Renal cortex interstitium (tissue), 11 donors: Measurements from ENCODE around the gene CHST15. TPM values are rescaled to one million over a fixed set of nuclear protein-coding genes. Genes with fewer than 3 reads are reported as not detected.

Source experiments
- DNase-seq, 11 donors: peaks; one replicate each; pipeline ENCODE4 v3.0.0-alpha.2; 2013; ENCODE audit warnings: low read depth in 9 of 11, low spot score in 4 of 11; ENCODE audit errors: extremely low read depth in 1 of 11
- polyA plus RNA-seq, 3 donors: library from polyadenylated mRNA; unstranded; fragments of 120-200 nt; gene quantifications; one replicate each; pipeline ENCODE4 v1.2.1, GENCODE V29; 2013; ENCODE audit not compliant: insufficient read length in 3 of 3

Gene CHST15
- polyA plus RNA-seq, 3 donors = 17.9 to 21.6 (median 20.7) TPM

GRCh38 chr10:124087672-124088634 lies 5.4 kb downstream of the CHST15 start:
- DNase-seq = no peak

GRCh38 chr10:124086787-124087671 lies 6.4 kb downstream of the CHST15 start:
- no peak for DNase-seq

GRCh38 chr10:124086097-124086710 lies 7.2 kb downstream of the CHST15 start:
- no peak for DNase-seq

DNA sequence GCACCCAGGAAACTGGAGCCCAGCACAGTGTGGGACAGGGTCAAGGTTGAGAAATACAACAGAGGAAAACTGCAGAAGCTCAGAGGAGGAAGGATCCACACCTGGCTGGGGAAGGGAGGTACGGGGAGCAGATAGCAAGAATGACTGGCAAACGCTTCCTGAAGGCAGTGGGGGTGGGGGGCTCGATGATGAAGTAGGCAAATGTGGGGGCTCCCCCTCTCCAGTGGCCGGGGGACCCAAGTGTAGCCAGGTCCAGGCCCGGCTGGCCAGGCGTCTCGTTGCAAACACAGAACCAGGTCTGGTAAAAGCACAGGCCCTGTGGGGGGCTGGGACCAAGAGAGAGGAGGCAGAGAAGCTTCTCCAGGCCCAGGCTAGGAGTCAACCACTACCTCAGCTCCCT lies 7.7 kb downstream of the CHST15 start:
- no peak for DNase-seq

DNA sequence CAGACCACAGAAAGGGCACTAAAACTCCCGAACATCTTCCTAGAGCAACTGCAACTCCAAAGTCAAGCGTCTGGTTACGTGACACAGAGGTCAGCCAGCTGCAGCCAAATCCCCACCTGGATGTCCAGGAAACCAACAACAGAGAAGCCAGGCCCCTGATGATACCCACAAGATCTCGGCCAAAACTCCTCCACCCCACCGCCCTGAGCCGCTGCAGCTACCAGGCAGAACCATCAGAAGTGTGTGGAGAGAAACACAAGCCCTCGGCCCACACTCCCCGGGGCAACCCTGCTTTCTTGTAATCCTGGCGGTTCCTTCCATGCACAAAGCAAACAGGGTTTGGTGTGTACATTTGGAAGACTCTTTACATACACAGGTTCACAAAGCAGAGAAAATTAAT lies 8.7 kb downstream of the CHST15 start:
- no peak for DNase-seq

- no peak for DNase-seq
Measured at GRCh38 chr10:124083740-124084397, 9.5 kb downstream of the CHST15 start.

DNA sequence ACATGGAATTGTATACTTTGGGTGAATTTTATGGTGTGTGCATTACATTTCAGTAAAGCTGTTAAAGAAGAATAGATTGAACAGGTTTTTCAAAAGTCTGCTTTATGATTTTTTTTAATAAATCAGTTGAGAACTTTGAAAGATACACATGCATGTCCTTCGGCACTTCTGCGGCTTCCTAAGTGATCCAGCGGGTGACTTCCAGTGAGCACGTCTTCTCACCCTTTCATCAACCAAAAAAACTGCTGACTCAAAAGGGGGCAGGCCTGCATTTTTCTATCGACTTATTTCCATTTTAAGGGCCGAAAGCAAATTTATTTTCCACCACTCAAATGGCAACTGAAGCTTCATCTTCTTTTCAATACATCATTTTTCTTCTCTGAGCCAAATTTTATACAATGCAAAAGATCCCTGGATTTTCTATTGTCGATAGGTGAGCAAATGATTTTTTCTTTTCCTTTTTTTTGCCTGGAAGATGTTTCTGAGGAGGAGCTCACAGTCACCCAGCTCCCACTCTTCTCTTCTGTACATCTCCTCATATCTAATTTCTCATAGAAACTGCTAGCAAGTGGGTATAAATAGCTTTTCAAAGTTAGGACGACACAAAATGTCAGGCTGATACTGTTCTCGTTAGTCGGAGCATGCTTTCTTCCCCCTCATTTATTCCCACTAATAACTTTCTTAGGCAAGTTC lies 10.2 kb downstream of the CHST15 start:
- no peak for DNase-seq

DNA sequence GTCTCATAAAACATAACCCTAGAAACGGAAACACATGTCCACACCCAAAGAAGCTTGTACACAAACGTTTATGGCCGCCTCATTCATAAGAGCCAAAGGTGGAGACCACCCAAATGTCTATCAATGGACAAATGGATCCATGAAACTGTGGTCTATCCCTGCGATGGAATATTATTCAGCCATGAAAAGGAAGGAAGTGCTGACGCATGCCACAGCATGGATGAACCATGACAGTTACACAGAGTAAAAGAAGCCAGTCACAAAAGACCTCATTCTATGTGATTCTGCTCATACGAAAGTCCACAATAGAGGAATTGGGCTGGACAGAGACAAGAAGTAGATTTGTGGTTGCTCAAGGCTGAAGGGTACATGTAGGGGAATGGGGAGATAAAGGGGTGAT lies 10.8 kb downstream of the CHST15 start:
- no peak for DNase-seq

GRCh38 chr10:124081547-124082140 lies 11.8 kb downstream of the CHST15 start:
- no peak for DNase-seq

DNA sequence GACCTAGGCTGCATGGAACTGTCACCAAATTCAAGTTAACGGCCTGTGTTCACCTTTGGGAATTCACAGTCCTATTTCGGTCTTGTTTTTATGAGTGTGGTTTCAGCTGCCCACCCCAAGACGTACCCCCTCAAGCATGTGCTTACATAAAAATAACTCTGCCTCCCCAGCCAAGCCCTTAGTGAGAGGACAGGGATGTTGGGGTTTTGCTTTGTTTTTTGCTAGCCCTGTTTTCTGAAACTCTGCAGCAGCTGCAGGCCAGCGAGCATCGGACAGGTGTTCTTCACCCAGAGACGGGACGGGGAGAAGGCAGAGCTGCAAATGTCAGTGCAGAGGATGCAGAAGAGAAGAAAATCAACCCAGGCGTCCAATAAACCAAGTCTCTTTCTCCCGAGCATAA lies 13.5 kb downstream of the CHST15 start:
- DNase-seq = no peak

DNA sequence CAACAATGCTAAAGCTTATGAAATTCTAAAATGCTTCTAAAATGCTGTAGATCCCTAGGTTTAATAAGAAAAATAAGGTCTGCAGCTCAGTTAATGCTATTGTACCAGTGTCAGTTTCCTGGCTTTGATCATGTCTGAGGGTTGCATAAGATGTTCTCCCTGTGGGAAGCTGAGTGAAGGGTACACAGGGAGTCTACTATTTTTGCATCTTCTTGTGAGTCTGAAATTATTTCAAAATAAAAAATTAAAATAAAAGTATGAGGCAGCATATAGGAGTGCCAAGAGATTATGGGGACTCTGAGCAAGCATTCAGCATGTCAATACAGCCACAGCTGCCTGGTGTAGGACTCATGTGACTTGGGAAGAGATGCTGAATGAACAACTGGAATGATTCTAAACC lies 14.7 kb downstream of the CHST15 start:
- no peak for DNase-seq

DNA sequence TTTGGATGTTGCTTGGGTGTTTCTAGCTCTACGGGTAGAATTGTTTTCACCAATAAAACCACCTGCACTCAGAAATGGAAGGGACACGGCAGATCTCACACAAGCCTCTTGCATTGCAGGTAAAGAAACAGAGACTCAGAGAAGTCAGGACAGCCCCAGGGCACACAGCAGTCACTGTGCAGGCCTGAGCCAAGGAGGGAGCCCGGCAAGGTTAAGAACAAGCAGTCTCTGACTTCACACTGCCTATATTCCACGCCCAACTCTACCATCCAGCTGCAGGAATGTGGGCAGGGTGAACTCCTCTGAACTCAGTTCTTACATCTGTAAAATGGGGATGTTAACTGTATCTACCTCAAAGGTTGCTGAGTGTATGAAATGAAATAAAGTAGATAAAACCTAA lies 15.4 kb downstream of the CHST15 start:
- DNase-seq = no peak

DNA sequence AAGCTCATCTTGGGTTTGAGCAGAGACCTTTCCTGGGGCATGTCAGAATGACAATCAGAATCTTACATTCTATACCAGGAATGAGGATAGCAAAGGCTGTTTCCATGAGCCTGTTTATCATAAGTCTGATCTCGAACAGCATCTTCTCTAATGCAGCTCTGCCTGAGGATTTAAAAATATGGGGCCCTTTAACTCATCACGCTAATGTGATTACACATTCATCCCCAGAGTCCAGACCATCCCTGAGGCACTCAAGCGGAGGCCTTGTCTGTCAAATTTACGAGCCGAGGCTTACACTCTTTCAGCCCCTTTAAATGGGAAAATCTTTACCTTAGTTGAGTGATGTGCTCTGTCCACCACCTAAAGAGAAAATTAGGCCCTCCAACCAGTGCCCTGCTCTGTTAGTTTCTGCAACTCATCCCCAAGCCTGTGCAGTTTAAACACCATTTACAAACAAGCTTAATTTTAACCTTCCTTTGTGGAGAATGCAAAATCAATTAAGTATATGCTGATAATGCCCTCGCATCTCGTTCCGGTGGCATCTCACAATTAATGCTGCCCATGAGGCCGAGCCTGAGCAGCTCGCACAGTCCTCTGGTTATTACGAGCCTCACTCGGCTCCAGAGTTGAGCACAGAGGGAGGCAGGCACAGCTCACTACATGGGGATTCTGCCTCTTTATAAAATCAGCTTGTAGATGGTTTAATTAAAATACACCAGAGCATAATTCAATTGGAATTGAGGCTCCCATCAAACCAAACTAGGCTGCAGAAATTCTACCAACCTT lies 16.0 kb downstream of the CHST15 start:
- peak in 1 of 11 donors; percentile 47 for DNase-seq

DNA sequence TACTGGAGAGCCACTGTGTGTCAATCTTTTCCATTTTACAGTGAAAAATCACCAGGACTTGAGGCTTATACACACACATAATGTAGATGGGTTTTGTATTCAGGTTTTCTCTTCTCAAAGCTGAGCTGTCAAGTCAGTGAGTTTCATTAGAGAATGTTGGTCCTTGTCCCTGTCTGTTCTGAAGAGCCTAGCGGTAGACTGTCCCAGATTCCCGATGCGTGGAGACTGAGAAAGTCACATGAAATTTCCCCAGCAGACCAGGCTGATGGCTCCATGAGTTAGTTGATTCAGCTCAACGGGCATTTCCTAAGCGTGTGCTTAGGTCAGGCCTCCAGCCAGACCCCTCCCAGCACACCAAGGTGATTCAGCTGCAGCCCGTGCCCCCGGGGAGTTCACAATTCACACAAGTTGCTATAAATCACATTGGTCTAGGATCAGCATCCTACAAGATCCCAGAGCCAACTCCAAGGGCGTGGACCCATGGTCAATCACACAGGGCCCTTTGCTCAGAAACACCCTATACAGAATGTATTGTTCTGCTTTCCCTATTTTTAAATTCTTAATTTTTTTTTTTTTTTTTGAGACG lies 17.2 kb downstream of the CHST15 start:
- DNase-seq = no peak

DNA sequence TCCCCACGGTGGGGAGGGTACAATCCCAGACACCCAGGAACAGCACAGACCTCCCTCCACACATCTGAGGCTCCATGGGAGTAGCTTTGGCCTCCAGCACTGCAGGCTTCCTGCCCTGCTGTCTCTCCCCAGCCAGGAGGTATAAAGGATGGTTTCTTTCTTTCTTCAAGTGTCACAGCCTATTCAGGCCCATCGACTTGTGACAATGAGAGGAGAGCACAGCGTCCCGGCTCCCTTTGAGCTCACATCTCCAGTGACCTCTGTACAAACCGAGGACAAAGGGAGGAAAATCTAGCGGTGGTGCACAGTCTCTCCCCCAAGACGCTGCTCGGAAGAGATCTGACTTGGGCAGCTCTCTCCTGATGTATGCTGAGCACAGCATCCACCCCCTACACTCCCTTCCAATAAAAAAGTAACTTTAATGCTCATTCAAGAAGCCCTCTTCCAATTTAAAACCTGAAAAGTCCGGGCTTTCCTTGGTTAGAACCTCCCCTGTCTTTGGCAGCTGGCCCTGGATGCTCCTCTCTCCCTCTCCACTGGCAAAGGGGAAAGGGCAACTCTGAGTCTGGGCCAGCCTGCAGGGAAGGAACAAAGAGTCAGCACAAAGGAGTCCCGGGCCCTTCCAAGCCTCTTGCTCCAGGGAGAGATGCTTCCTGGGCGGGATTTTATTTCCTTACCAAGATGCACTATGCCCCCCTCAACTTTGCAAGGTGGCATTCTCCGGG lies 18.0 kb downstream of the CHST15 start:
- DNase-seq = no peak

DNA sequence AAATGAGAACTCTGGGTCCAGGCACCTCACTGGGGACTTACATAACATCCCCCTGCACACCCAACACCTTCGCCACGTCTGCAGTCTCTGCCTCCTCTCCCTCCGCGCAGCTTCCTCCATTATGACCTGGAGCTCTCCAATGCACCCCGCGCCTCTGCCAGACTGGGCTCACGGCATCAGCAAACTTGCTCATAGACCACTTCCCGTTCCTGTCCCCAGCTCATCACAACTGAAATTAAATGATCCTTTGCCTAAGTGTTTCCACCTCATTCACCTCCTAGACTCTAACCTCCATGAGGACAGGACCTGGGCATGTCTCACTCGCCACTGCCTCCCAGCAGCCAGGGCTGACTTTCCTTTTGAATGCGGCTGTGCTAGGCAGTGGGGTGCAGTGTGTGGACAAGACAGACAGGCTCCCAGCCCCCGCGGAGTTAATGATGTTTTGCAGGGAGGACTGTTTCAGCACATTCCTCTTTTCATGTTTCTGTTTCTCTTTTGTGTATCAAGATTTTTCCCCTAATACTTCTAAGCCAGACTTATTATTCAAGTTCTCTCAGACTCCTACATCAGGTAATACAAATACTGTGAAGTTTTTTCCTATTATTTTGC lies 18.8 kb downstream of the CHST15 start:
- DNase-seq = no peak
